K562 treated with DMSO at 1 percent for 24 hours (cell line): Measurements from ENCODE around the gene CDX1. TPM values are rescaled to one million over a fixed set of nuclear protein-coding genes. Genes with fewer than 3 reads are reported as not detected.

Source experiments
- total RNA-seq: library from RNA; unstranded; fragments of 300-600 nt; gene quantifications from 2 replicates; pipeline ENCODE4 v1.2.3, GENCODE V29; 2022; ENCODE audit warnings: low read depth; ENCODE audit not compliant: insufficient read depth

The CDX1 gene
- total RNA-seq = not detected in 2 replicates

GRCh38 chr5:150166650-150167511 lies at the start of gene CDX1:
CDX1 (plus strand) TSS chr5:150166778; CDS start chr5:150166877, 99 bp downstream.

GRCh38 chr5:150155258-150156026 lies 11.1 kb upstream of the CDX1 start, which contains the start of gene PDGFRB:
PDGFRB (minus strand) TSS chr5:150155845; CDS start chr5:150137047, 18,798 bp downstream.

GRCh38 chr5:150189728-150190502 lies 23.3 kb downstream of the CDX1 start, which contains the start of gene SLC6A7:
SLC6A7 (plus strand) TSS chr5:150190062; CDS start chr5:150190328, 266 bp downstream.

Other genes starting within 250 kb of the CDX1 start
- gene PDE6A, start 222.0 kb upstream of the CDX1 start, total RNA-seq = 0.08 TPM in 1 of 2 replicates, not detected in the other
- gene SLC26A2, start 206.0 kb upstream of the CDX1 start, total RNA-seq = 4.2 and 4.4 TPM in 2 replicates
- gene TIGD6, start 166.1 kb upstream of the CDX1 start, total RNA-seq = 6.7 and 7.1 TPM in 2 replicates
- 40.6 and 41.3 TPM in 2 replicates for gene HMGXB3, start 166.0 kb upstream of the CDX1 start, total RNA-seq
- gene CSF1R, start 80.2 kb upstream of the CDX1 start, total RNA-seq = 0.09 and 0.75 TPM in 2 replicates
- not detected in 2 replicates for gene PDGFRB, start 10.9 kb upstream of the CDX1 start, total RNA-seq
- gene SLC6A7, start 23.3 kb downstream of the CDX1 start, total RNA-seq = not detected in 2 replicates
- gene CAMK2A, start 123.0 kb downstream of the CDX1 start, total RNA-seq = not detected in 2 replicates
- gene ARSI, start 136.1 kb downstream of the CDX1 start, total RNA-seq = not detected in 2 replicates
- gene TCOF1, start 190.9 kb downstream of the CDX1 start, total RNA-seq = 41.8 and 43.0 TPM in 2 replicates
- gene CD74, start 246.1 kb downstream of the CDX1 start, total RNA-seq = 4.8 and 4.9 TPM in 2 replicates